GM12872 (cell line): ENCODE data around the gene KLRK1.

Source experiments
- TF ChIP-seq, protein P1 (sequence below): IDR thresholded peaks from 3 replicates; pipeline ENCODE4 v1.5.1; 2011; ENCODE audit warnings: low read depth, mild to moderate bottlenecking, low read length, moderate library complexity; ENCODE audit not compliant: insufficient read depth

Gene KLRK1

DNA sequence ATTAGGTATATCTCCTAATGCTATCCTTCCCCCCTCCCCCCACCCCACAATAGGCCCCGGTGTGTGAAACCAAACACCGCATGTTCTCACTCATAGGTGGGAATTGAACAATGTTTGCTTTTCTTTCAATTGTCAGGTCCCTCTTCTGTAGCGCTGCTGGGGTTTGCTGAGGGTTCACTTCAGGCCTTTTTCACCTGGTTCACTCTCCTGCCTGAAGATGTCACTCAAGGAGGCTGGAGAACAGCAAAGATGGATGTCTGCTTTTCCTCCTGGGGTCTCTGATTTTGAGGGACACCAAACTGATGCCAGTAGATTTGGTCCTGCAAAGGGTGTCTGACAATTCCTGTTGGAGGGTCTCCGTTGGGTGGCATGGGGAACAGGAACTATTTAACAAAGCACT, 35.8 kb downstream of the KLRK1 start:
- TF ChIP-seq, protein P1, sequence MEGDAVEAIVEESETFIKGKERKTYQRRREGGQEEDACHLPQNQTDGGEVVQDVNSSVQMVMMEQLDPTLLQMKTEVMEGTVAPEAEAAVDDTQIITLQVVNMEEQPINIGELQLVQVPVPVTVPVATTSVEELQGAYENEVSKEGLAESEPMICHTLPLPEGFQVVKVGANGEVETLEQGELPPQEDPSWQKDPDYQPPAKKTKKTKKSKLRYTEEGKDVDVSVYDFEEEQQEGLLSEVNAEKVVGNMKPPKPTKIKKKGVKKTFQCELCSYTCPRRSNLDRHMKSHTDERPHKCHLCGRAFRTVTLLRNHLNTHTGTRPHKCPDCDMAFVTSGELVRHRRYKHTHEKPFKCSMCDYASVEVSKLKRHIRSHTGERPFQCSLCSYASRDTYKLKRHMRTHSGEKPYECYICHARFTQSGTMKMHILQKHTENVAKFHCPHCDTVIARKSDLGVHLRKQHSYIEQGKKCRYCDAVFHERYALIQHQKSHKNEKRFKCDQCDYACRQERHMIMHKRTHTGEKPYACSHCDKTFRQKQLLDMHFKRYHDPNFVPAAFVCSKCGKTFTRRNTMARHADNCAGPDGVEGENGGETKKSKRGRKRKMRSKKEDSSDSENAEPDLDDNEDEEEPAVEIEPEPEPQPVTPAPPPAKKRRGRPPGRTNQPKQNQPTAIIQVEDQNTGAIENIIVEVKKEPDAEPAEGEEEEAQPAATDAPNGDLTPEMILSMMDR: no peak

DNA sequence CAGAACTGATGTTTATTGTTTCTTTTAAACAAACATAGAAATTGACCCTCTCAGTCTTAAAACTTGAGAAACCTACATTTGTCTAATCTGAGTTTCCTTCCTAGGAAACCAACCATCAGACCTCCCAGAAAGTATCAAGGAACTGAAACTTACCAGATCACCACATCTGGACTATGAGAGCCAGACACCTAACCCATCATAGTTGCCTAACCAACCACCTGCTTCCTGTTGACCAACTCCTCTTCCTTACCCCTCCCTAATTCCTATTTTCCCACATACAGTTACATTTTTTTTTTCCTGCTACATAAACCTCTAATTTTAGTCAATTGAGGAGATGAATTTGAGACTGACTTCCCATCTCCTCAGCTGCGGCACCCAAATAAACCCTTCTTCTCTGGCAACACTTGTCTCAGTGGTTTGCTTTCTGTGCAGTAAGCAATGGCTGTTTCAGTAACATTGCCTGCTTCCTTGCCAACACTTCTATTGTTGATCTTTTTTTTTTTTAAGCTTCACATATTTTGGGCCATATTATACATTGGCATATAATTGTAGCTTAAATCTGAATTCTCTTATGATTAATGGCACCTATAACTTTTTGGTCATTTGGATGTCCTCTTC, 47.8 kb downstream of the KLRK1 start:
- TF ChIP-seq, protein P1: no peak

DNA sequence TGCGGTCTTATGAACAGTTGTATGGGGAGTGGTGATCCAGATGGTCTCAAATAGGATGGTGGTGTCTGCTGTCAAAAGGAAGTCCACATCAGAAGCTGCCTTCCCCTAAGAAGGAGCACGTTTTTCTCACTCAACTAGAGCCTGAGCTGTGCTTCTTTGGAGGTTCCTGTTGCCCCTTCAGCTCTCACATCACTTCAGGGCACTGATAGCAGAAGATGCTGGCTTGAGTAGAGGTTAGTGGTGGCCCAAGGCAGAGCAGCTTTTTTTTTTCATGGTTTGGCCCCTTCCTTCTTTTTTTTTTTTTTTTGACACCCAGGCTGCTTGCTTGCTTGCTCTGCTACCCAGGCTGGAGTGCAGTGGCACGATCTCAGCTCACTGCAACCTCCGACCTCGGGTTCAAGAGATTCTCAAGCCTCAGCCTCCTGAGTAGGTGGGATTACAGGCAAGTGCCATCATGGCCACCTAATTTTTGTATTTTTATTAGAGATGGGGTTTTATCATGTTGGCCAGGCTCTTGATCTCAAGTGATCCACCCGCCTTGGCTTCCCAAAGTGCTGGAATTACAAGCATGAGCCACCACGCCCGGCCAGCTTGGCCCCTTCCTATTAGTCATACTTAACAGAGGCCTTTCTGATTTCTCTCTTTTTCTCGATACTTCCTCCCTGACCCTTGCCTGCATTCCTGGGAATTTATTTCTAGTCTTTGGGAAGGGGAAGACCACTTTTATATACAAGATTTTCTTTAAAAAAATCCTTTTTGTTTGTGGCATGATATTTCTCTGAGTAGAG, 50.6 kb downstream of the KLRK1 start:
- TF ChIP-seq, protein P1: no peak

DNA sequence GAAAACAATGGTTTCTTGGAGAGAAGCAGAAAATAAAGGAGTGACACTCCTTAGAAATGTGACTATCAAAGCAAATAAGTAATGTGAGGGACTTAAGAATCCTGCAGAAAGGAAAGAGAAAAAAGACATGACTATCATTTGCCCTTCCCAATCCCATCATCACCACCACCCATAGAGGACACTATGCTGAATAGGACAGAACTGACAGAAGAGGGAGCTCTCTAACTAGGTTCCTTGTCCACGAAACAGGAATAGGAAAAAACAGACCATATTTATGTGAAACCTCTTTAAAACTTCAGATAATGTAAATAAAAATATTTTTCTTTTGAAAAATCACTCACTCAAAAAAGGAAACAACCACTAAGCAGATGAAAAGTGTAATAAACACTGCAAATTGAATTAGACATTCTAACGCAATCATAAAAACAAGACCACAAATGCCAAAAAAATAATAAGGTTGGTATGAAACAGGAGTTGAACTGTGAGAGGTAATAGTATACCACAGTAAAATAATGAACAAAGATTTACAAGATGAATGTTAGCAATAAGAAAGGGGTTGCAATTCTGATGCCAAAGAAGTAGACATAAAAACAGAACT, 58.1 kb downstream of the KLRK1 start:
- TF ChIP-seq, protein P1: peak; percentile 56; the same call in 2 of the 3 replicates
